Activated naive CD8-positive, alpha-beta T cell (primary cell): ENCODE results near the gene EVA1C.

ENCODE experiments used
- H3K27ac Mint-ChIP-seq: one replicate; pipeline ENCODE4 v1.8.0; 2021; ENCODE audit warnings: mixed read lengths
- H3K27me3 Mint-ChIP-seq: one replicate; pipeline ENCODE4 v1.8.0; 2021; ENCODE audit warnings: mixed read lengths
- H3K36me3 Mint-ChIP-seq: one replicate; pipeline ENCODE4 v1.8.0; 2021; ENCODE audit warnings: mixed read lengths
- H3K4me1 Mint-ChIP-seq: one replicate; pipeline ENCODE4 v1.8.0; 2021; ENCODE audit warnings: low read depth, mixed read lengths
- H3K4me3 Mint-ChIP-seq: one replicate; pipeline ENCODE4 v1.8.0; 2021; ENCODE audit warnings: mild to moderate bottlenecking, mixed read lengths
- H3K9me3 Mint-ChIP-seq: one replicate; pipeline ENCODE4 v1.8.0; 2021; ENCODE audit warnings: low read depth, mixed read lengths

The EVA1C gene

DNA sequence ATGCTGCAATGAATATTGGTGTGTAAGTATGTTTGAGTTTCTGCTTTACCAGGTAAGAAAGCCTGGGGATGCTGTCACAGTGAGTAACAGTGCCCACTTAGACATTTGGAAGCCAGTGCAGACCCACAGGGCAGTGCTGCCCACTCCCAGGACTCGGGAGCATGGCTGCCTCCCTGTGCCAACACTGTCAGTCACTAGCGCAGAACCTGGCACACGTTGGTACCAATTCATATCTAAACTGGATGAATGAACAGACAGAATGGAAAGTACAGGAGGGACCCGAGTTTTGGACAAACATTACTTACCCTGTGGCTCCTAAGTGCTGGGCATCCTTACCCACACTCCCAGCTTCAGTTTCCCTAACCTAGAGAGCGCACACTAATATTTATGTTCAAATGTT lies 1.6 kb upstream of the EVA1C start:
- no peaks in the 10 kb centered on the region for H3K9me3 Mint-ChIP-seq
- no peaks in the 10 kb centered on the region for H3K27me3 Mint-ChIP-seq
- peaks cover 42% of the 10 kb centered on the region for H3K4me1 Mint-ChIP-seq

DNA sequence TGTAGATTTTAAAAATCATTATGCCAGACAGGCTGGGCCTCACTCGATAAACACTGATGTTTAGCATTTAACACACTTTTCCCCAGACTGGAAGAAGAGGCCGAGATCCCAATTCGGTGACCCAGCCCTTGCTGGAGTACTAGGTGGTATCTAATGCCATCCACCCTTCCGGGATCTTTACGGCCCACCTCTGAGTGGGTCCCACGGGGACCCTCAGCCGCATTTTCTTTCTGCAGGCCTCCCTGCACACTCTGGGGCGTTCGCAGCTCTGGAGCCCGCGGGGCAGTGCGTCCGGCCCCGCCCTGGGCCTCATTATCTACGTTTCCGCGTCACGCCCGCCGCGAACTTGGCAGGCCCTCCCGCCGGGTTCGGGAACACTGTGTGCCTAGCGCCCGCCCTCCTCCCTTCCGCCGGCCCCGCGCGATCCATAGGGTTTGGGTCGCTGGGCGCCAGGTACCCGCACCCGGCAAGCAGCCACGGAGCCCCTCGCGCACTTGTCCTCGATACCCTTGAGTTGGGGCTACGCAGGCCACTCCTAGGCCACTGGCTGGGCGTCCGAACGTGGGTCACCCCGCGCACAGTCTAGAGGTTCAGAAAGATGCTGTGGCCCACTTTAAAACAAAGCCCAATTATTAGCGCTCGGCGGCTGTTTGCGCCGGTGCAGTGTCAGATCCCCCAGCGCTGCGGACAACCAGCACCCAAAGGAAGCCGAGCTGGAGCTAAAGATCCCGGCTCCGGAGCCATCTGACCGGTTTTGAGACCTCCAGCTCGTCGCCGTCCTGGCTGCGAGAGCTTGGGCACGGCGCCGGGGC lies 950 bp upstream of the EVA1C start:
- peak overlapping the region; percentile 94 for H3K27ac Mint-ChIP-seq
- peaks cover 42% of the 10 kb centered on the region for H3K4me1 Mint-ChIP-seq
- H3K9me3 Mint-ChIP-seq, result no peaks in the 10 kb centered on the region
- no peaks in the 10 kb centered on the region for H3K36me3 Mint-ChIP-seq
- peak overlapping the region; percentile 95 for H3K4me3 Mint-ChIP-seq
- no peaks in the 10 kb centered on the region for H3K27me3 Mint-ChIP-seq

More for the DNA sequence above, 1.6 kb upstream of the EVA1C start:
- Mint-ChIP-seq H3K36me3 (no peaks in the 10 kb centered on the region), H3K27ac (peak overlapping the region; percentile 94), H3K4me3 (peak overlapping the region; percentile 95)

GRCh38 chr21:32413015-32413504 lies 554 bp downstream of the EVA1C start:
- Mint-ChIP-seq H3K9me3 (no peaks in the 10 kb centered on the region), H3K27ac (peak overlapping the region; percentile 86), H3K4me1 (peaks cover 43% of the 10 kb centered on the region), H3K36me3 (no peaks in the 10 kb centered on the region), H3K4me3 (peak overlapping the region; percentile 94), H3K27me3 (no peaks in the 10 kb centered on the region)

GRCh38 chr21:32413697-32414578 lies 1.4 kb downstream of the EVA1C start:
- Mint-ChIP-seq H3K27me3 (no peaks in the 10 kb centered on the region), H3K4me3 (peak overlapping the region; percentile 94), H3K36me3 (no peaks in the 10 kb centered on the region), H3K4me1 (peaks cover 40% of the 10 kb centered on the region), H3K9me3 (no peaks in the 10 kb centered on the region), H3K27ac (peak overlapping the region; percentile 86)

DNA sequence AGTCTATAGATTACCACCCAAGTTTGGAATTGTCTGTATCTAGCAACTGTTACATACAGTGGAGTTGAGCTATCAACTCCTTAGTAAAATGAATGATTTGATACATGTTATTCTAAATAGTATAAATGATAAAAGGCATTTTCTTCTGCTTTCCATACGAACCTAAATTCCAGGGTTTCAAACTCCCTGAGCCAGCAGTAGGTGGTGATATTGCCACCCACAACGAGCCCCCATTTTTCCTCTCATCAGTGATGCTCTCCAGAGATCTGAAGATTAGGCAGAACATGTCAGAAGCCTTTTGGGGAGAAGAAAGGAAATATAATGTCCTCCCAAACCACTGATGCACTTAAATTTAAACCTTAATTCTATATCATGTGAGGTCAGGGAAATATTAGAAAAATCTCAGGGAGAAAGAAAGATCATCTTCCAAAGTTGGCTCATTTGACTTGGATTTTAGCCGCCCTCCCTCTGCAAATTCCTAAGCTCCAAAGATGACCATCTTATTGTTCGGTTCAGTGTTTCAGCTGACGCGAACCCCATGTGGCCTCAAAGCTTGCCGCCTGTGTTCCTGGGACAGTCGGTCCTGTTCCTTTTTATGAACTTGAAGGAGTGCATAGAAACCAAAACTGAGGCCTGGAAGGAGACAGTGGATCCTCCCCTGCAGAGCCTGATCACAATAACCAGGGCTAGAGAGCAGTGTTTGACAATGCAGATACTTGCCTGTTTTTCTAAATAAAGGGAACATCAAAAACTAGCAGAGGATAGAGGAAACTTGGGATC lies 2.3 kb downstream of the EVA1C start:
- Mint-ChIP-seq H3K27ac (no peak overlapping the region), H3K4me3 (peak overlapping the region; percentile 27), H3K9me3 (no peaks in the 10 kb centered on the region), H3K4me1 (peaks cover 40% of the 10 kb centered on the region), H3K36me3 (no peaks in the 10 kb centered on the region), H3K27me3 (no peaks in the 10 kb centered on the region)

DNA sequence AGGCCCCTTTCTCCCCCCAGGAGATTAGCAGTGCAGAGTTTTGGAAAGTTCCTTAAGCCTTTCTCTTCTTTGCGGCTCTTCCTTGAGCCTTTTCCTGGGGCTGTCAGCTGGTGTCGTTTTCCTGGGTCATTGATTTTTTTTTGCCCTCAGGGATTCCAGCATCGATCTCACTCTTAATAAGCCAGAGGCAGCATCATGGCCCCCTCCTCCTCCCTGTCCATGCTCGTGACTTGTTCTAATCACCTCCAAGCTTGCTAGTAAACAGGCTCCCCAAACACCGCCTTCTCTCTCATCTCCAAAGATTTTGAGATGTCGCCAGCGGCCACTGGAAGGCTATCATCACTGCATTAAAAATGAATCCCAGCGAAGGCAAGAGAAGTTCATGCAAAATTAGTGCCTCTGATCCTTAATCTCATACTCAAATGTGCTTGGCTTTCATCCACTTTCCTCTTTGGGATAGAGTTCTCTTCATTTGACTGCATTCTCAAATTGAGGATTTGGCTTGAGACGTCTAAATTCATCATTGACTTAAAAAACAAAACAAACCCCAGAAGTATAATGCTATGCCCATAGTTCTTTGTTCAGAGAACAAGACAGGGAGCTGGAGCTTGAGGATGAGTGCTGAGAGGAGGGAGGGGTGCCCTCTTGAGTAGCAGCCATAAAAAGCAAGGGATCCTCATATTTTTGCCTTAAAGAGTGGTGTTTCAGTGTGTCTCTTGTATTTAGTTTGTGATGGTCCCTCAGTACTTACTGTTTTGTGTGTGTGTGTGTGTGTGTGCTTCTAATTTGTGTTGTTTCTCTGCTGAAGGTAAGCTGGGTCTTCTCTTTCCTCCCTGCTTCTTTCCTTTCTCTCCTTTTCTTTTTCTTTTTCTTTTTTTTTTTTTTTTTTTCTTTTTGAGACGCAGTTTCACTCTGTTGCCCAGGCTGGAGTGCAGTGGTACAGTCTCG lies 3.2 kb downstream of the EVA1C start:
- no peaks in the 10 kb centered on the region for H3K36me3 Mint-ChIP-seq
- H3K4me1 Mint-ChIP-seq, result peaks cover 34% of the 10 kb centered on the region
- no peak overlapping the region for H3K27ac Mint-ChIP-seq
- H3K27me3 Mint-ChIP-seq, result no peaks in the 10 kb centered on the region
- no peaks in the 10 kb centered on the region for H3K9me3 Mint-ChIP-seq
- no peak overlapping the region for H3K4me3 Mint-ChIP-seq

DNA sequence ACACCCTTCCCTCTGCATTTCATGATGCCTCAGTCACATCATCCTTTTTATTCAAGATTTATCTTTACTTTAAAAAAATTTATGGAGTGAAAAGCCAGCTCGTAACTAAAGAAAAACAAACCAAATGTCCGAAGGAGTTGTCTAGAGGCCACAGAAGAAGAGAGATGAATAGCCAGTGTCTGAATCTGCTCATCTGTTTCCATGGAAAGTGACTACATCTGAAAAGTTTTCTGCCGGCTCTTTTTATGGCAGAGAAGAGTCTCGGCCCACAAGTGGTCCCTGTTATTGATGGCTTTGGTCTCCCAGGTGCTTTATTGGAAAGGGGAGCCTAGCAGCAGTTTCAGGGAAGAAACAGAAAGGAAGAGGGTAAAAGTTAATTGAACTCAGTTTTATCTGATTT lies 5.6 kb downstream of the EVA1C start:
- H3K27ac Mint-ChIP-seq, result no peak overlapping the region
- no peaks in the 10 kb centered on the region for H3K27me3 Mint-ChIP-seq
- H3K36me3 Mint-ChIP-seq, result peaks cover 3% of the 10 kb centered on the region
- no peak overlapping the region for H3K4me3 Mint-ChIP-seq
- no peaks in the 10 kb centered on the region for H3K9me3 Mint-ChIP-seq
- peaks cover 24% of the 10 kb centered on the region for H3K4me1 Mint-ChIP-seq

DNA sequence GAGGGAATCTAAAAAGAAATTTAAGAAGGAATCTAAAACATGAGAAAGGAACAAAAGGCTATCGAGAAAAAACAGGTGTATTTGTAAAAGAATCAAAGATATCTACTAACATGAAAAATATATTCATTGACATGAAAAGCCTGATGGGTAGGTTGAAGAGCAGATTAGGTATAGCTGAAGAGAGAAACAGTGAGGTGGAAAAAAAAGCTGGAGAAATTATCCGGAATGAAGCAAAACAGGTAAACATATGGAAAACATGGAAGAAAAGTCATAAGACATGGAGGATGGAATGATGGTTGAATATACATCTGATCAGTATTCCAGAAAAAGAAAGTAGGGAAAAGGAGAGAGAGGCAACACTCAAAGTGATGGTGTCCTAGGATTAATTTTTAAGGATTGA lies 9.6 kb downstream of the EVA1C start:
- Mint-ChIP-seq H3K4me1 (peaks cover 2% of the 10 kb centered on the region), H3K36me3 (peaks cover 6% of the 10 kb centered on the region), H3K9me3 (no peaks in the 10 kb centered on the region), H3K27ac (no peak overlapping the region), H3K27me3 (no peaks in the 10 kb centered on the region), H3K4me3 (no peak overlapping the region)

- H3K27me3 Mint-ChIP-seq, result no peaks in the 10 kb centered on the region
- H3K9me3 Mint-ChIP-seq, result no peaks in the 10 kb centered on the region
- H3K4me1 Mint-ChIP-seq, result no peaks in the 10 kb centered on the region
- peaks cover 6% of the 10 kb centered on the region for H3K36me3 Mint-ChIP-seq
- no peak overlapping the region for H3K27ac Mint-ChIP-seq
- no peak overlapping the region for H3K4me3 Mint-ChIP-seq
Observed at GRCh38 chr21:32423320-32424190, 11.0 kb downstream of the EVA1C start.

DNA sequence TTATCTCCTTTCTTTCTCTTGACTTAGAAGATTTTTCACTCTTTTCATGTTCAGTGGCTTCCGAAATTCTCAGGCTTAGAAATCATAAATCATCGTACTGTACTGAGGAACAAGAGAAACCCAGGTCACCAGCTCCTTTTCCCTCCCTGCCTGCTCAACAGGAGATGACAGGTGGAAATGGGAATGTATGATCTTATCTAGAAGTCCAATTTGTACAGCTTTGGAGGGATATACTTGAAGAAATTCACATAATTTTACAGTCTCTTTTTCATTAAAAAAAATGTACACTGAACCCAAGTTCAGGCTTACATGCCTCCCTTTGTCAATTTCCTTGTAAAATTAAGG lies 11.7 kb downstream of the EVA1C start:
- no peaks in the 10 kb centered on the region for H3K9me3 Mint-ChIP-seq
- no peak overlapping the region for H3K27ac Mint-ChIP-seq
- H3K36me3 Mint-ChIP-seq, result peaks cover 6% of the 10 kb centered on the region
- H3K4me3 Mint-ChIP-seq, result no peak overlapping the region
- H3K4me1 Mint-ChIP-seq, result no peaks in the 10 kb centered on the region
- no peaks in the 10 kb centered on the region for H3K27me3 Mint-ChIP-seq

DNA sequence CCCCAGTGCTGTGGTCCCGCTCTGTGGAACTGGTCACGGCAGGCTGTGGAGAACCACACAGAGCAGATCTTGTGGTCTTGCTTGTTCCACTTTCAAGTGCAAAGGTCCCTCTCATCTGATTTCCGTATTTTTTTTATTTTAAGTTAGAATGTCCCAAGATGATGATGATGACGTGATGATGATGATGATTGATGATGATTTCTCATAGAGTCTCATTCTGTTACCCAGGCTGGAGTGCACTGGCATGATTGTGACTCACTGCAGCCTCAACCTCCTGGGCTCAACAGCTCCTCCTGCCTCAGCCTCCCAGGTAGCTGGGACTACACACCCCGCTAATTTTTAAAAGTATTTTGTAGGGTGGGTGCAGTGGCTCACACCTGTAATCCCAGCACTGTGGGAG lies 12.2 kb downstream of the EVA1C start:
- Mint-ChIP-seq H3K27me3 (no peaks in the 10 kb centered on the region), H3K9me3 (no peaks in the 10 kb centered on the region), H3K36me3 (peaks cover 6% of the 10 kb centered on the region), H3K4me1 (no peaks in the 10 kb centered on the region), H3K27ac (no peak overlapping the region), H3K4me3 (no peak overlapping the region)

- Mint-ChIP-seq H3K27me3 (no peaks in the 10 kb centered on the region), H3K4me3 (no peak overlapping the region), H3K4me1 (no peaks in the 10 kb centered on the region), H3K27ac (no peak overlapping the region), H3K9me3 (no peaks in the 10 kb centered on the region), H3K36me3 (peaks cover 6% of the 10 kb centered on the region)
Observed at GRCh38 chr21:32425628-32426027, 13.1 kb downstream of the EVA1C start.

- Mint-ChIP-seq H3K4me1 (no peaks in the 10 kb centered on the region), H3K9me3 (no peaks in the 10 kb centered on the region), H3K27ac (no peak overlapping the region), H3K36me3 (peaks cover 8% of the 10 kb centered on the region), H3K4me3 (no peak overlapping the region), H3K27me3 (no peaks in the 10 kb centered on the region)
Observed at GRCh38 chr21:32426066-32426465, 13.6 kb downstream of the EVA1C start.
